ENCODE measurements around the gene HMGXB4. TPM values are rescaled to one million over a fixed set of nuclear protein-coding genes. Genes with fewer than 3 reads are reported as not detected.

HMGXB4 gene
- total and polyA plus RNA-seq, 2 of the 4 experiments (the other 2 are of a cell fraction) = 11.8 to 18.5 TPM

GRCh38 chr22:35229865-35230264, 27.4 kb upstream of the HMGXB4 start:
- CTCF ChIA-PET = no interaction called here
- Histone ChIP-seq H3K9ac (ENCODE audit: low read depth, low read length) (no peak overlapping the region), H3K79me1 (ENCODE audit: low read depth in 1 of 2, low read length in 2 of 2) (no peaks in the 10 kb centered on the region), H2BK5ac (ENCODE audit: low read depth, low read length, poor library complexity, severe bottlenecking) (no peak overlapping the region), H3K36me3 (ENCODE audit: control insufficient read depth, insufficient read depth, low read length) (no peaks in the 10 kb centered on the region), H3K4ac (ENCODE audit: low read depth, low read length) (no peak overlapping the region), H4K8ac (ENCODE audit: low read depth in 2 of 2, low read length in 2 of 2) (no peak overlapping the region), H2BK20ac (ENCODE audit: low read depth, low read length) (no peak overlapping the region), H3K27ac (ENCODE audit: insufficient read depth, low read length) (no peak overlapping the region), H2BK120ac (ENCODE audit: low read depth, low read length) (no peak overlapping the region), H3K9me3 (ENCODE audit: control insufficient read depth, insufficient read depth, low read length) (no peaks in the 10 kb centered on the region), H4K91ac (ENCODE audit: insufficient read depth, low read depth, low read length) (no peak overlapping the region), H3K23ac (ENCODE audit: low read depth, low read length) (no peak overlapping the region), H3K4me3 (ENCODE audit: insufficient read depth, low read depth, low read length) (no peak overlapping the region), H3K4me1 (ENCODE audit: control insufficient read depth, insufficient read depth, low read length) (no peaks in the 10 kb centered on the region), H2BK15ac (ENCODE audit: low read depth, low read length) (no peak overlapping the region), H3K56ac (ENCODE audit: extremely low read depth, insufficient read depth, low read length) (no peak overlapping the region), H4K5ac (ENCODE audit: low read depth, low read length) (no peak overlapping the region), H3K18ac (ENCODE audit: low read depth, low read length) (no peak overlapping the region), H3K14ac (replicated peaks; ENCODE audit: low read depth, low read length) (no peak overlapping the region), H3K9me1 (ENCODE audit: insufficient read depth, low read length) (no peaks in the 10 kb centered on the region), H2AK5ac (ENCODE audit: low read depth, low read length) (no peak overlapping the region), H2AK9ac (replicated peaks; ENCODE audit: low read depth, low read length, poor library complexity) (no peak overlapping the region), H3K27me3 (ENCODE audit: control insufficient read depth, insufficient read depth, low read length) (peaks cover 25% of the 10 kb centered on the region), H4K20me1 (ENCODE audit: insufficient read depth, low read length) (no peaks in the 10 kb centered on the region), H3K4me2 (ENCODE audit: low read depth, low read length) (no peak overlapping the region), H2AFZ (replicated peaks; ENCODE audit: low read length, poor library complexity) (no peak overlapping the region)
- BruUV-seq (replicated peaks) = no TSS peak
- intact Hi-C loops (cut with micrococcal nuclease) = loop anchor here (5.0 kb wide), 1 partner anchor 78 kb away; no protein-coding TSS in a partner anchor
- no peak for ATAC-seq (ENCODE audit: low read depth)
- no CpG with 5 or more reads among the region's 7 CpGs for WGBS, 2 experiments (ENCODE audit: extremely low coverage in 2 of 2, insufficient read length in 1 of 2)
- DNase-seq = no peak
- no peak for TF ChIP-seq MXI1 (IDR thresholded peaks at IDR 0.05; ENCODE audit: borderline replicate concordance, low read depth, low read length)
- POLR2A ChIA-PET (ENCODE audit: unreplicated experiment) = no interaction called here
- dilution Hi-C loops (cut with HindIII; ENCODE audit: low sequenced_read_pairs, unreplicated experiment) = no loop called here
- in situ Hi-C loops (cut with MboI; ENCODE audit: low sequenced_read_pairs) = no loop called here

All from IMR-90 (cell line).